ENCODE results near the gene RBM11.
"Not testable (repeated sequence)": the region's sequence is repeated elsewhere in the genome, so short reads cannot be mapped to it uniquely, and the experiment has no call there.

RBM11 gene, protein sequence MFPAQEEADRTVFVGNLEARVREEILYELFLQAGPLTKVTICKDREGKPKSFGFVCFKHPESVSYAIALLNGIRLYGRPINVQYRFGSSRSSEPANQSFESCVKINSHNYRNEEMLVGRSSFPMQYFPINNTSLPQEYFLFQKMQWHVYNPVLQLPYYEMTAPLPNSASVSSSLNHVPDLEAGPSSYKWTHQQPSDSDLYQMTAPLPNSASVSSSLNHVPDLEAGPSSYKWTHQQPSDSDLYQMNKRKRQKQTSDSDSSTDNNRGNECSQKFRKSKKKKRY

DNA sequence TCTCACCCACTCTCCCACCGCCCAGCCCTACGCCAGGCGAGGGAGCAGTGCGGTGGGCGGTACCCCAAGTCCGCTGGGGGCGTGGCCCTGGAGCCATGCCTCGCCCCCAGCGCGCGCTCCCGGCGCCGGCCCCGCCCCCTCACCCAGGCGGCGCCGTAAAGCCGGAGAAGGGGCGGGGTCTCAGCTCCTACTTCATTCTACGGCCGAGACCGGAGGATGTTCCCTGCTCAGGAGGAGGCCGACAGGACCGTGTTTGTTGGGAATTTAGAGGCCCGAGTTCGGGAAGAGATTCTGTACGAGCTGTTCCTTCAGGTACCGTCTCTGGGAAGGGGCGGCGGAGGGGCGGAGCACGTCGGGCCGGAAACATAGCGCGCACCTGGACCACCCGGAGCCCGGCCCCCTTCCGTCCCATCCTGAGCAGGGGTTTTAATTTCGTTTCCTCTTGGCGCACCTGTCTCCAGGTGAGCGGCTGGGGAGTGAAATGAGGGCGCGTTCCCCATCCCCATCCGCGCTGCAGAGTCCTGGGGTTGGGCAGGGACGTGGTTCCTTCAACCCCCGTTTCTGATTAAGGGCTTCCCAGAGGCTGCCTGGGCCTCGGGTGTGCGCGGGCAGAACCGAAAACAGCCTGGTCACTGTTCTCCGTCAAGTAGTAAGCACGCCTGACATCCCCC lies at the start of gene RBM11:
Gene RBM11, plus strand, starts transcription at position 187 of the 671 bp plus-strand sequence. Its CDS starts 30 bp downstream, at position 217.
- no peaks in the 10 kb centered on the region for H3K36me3 Mint-ChIP-seq (ENCODE audit: low read depth)
- H3K27ac Mint-ChIP-seq = peak within 1 kb of the TSS; percentile 76
- DNase-seq = peak; percentile 87
- H3K4me1 Mint-ChIP-seq (ENCODE audit: low read depth) = peaks cover 14% of the 10 kb centered on the region
- peak within 1 kb of the TSS; percentile 84 for H3K4me3 Mint-ChIP-seq
- peaks cover 6% of the 10 kb centered on the region for H3K27me3 Mint-ChIP-seq
- no peaks in the 10 kb centered on the region for H3K9me3 Mint-ChIP-seq

DNA sequence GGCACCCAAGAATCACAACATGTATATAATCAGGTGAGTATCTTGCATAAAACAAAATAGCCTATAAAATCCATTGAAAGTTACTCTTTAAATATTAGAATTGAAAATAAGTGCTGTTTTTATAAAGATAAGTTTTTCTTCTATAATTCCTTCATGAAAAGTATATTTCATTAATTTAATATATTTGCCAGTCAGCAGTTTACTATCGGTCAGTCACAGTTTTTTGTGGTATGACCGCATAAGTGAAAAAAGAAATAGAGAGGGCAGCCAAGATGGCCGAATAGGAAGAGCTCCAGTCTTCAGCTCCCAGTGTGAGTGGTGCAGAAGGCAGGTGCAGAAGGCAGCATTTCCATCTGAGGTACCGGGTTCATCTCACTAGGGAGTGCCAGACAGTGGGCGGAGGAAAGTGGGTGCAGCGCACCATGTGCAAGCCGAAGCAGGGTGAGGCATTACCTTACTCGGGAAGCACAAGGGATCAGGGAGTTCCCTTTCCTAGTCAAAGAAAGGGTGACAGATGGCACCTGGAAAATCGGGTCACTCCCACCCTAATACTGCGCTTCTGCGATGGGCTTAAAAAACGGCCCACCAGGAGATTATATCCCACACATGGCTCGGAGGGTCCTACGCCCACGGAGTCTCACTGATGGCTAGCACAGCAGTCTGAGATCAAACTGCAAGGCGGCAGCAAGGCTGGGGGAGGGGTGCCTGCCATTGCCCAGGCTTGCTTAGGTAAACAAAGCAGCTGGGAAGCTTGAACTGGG lies 49.3 kb upstream of the RBM11 start:
- H3K4me1 Mint-ChIP-seq (ENCODE audit: low read depth); H3K27ac Mint-ChIP-seq; H3K36me3 Mint-ChIP-seq (ENCODE audit: low read depth); DNase-seq; H3K27me3 Mint-ChIP-seq; H3K4me3 Mint-ChIP-seq; H3K9me3 Mint-ChIP-seq: not testable (repeated sequence)

DNA sequence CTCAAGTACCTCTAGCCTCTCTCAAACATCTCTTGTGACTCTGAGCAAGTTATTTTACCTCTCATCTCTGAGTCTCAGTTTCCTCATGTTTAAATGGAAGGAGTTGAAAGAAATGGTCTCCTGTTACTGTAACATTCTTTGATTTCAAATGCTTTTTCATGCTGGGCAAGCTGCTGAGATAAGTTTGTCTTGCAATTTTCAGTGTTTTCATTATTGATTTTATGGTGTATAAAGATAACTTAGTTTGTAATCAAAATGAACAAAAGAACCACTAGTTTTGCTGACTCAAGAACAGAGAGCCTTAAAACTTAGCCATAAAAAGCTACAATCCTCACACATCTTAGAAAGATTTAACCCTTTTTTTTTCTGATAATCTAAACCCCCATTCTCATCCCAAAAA lies 9.7 kb upstream of the RBM11 start:
- H3K4me1 Mint-ChIP-seq (ENCODE audit: low read depth) = no peaks in the 10 kb centered on the region
- DNase-seq = no peak
- no peak overlapping the region for H3K27ac Mint-ChIP-seq
- no peak overlapping the region for H3K4me3 Mint-ChIP-seq
- no peaks in the 10 kb centered on the region for H3K36me3 Mint-ChIP-seq (ENCODE audit: low read depth)
- H3K27me3 Mint-ChIP-seq = peaks cover 20% of the 10 kb centered on the region
- peaks cover under 1% of the 10 kb centered on the region for H3K9me3 Mint-ChIP-seq

DNA sequence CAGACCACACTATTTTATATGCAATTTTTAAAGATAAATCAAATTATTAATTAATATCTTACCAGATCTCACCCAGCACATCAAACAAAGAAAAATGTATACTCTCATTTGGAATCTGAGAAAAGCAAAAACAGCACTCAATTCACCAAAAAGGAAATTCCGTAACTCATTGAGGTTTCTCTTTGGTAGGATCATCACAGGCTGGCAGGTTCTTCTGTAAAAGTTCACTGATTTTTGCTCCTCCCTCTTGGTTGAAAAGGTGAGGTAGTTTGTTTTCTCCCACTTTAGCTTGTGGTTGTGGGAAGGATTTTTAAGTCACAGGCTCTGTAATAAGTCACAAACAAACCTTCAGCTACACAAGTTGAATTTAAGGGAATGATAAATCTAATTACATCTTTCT lies 5.2 kb upstream of the RBM11 start, which contains the start of gene LIPI:
Gene LIPI, minus strand, starts transcription at position 218 of the 400 bp plus-strand sequence. Its CDS starts 110 bp downstream, at position 108.
- H3K4me3 Mint-ChIP-seq = no peak within 1 kb of the TSS
- H3K4me1 Mint-ChIP-seq (ENCODE audit: low read depth) = peaks cover 3% of the 10 kb centered on the region
- H3K27me3 Mint-ChIP-seq = peaks cover 26% of the 10 kb centered on the region
- no peak for DNase-seq
- no peaks in the 10 kb centered on the region for H3K36me3 Mint-ChIP-seq (ENCODE audit: low read depth)
- H3K27ac Mint-ChIP-seq = no peak within 1 kb of the TSS
- H3K9me3 Mint-ChIP-seq = no peaks in the 10 kb centered on the region

DNA sequence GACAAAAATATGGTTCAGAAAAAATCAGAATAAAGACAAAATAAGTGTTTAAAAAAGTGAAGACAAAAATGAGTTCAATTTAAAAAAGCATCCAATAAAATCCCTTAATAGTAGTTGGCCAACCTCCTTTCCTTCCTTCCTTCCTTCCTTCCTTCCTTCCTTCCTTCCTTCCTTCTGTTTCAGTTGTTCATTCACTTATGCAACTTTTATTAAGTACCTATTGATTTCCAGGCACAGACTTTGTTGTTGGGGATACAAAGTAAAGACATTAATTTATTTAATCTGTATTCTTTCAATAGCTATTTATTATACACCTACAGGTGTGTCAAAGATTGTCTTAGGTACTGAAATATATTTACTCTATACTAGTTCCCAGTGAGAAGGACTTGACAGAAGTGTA lies 2.8 kb upstream of the RBM11 start:
- Mint-ChIP-seq H3K9me3 (no peaks in the 10 kb centered on the region), H3K36me3 (ENCODE audit: low read depth) (no peaks in the 10 kb centered on the region), H3K27ac (no peak overlapping the region), H3K27me3 (peaks cover 19% of the 10 kb centered on the region), H3K4me1 (ENCODE audit: low read depth) (peaks cover 14% of the 10 kb centered on the region), H3K4me3 (no peak overlapping the region)
- DNase-seq = no peak

DNA sequence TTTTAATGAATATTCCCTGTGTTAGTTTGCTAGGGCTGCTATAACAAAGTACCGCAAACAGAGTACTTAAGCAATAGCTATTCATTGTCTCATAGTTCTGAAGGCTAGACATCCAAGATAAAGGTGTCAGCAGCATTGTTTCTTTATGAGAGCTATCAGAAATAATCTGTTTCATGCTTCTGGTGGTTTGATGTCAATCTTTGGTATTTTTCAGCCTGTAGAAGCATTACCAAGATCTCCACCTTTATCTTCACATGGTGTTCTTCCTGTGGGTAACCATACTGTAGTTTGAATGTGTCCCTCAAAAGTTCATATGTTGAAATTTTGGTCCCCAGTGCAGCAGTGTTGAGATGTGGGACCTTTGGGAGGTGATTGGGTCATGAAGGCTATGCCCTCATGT lies 7.4 kb downstream of the RBM11 start:
- no peak overlapping the region for H3K4me3 Mint-ChIP-seq
- no peaks in the 10 kb centered on the region for H3K27me3 Mint-ChIP-seq
- peaks cover under 1% of the 10 kb centered on the region for H3K9me3 Mint-ChIP-seq
- DNase-seq = no peak
- H3K4me1 Mint-ChIP-seq (ENCODE audit: low read depth) = no peaks in the 10 kb centered on the region
- H3K36me3 Mint-ChIP-seq (ENCODE audit: low read depth) = peaks cover 30% of the 10 kb centered on the region
- no peak overlapping the region for H3K27ac Mint-ChIP-seq

DNA sequence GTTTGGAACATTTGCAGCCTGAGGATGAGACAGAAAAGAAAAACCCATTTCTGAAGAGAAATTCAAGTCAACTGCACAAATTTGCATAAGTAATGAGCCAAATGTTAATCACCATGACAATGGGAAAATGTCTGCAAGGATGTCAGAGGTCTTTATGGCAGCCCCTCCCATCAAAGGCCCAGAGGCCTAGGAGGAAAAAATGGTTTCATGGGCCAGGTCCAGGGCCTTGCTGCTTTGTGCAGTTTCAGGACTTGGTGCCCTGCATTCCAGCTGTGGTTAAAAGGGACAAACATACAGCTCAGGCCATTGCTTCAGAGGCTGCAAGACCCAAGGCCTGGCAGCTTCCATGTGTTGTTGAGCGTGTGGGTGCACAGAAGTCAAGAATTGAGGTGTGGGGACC lies 13.4 kb downstream of the RBM11 start:
- H3K27ac Mint-ChIP-seq = no peak overlapping the region
- H3K4me3 Mint-ChIP-seq = no peak overlapping the region
- no peaks in the 10 kb centered on the region for H3K4me1 Mint-ChIP-seq (ENCODE audit: low read depth)
- no peak for DNase-seq
- peaks cover 3% of the 10 kb centered on the region for H3K27me3 Mint-ChIP-seq
- peaks cover 21% of the 10 kb centered on the region for H3K36me3 Mint-ChIP-seq (ENCODE audit: low read depth)
- peaks cover 15% of the 10 kb centered on the region for H3K9me3 Mint-ChIP-seq

DNA sequence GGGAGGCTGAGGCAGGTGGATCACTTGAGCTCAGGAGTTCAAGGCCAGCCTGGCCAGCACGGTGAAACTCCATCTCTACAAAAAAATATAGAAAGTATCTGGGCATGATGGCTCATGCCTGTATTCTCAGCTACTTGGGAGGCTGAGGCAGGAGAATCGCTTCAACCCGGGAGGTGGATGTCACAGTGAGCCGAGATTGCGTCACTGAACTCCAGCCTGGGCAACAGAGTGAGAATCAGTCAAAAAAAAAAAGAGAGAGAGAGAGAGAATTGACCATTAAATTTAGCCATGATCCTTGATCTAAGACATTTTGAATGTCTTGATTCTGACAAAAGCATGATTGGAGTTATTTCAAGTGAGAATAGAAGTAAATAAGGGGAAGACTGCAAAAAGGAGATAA lies 19.1 kb downstream of the RBM11 start:
- H3K36me3 Mint-ChIP-seq (ENCODE audit: low read depth) = no peaks in the 10 kb centered on the region
- H3K9me3 Mint-ChIP-seq = peaks cover 5% of the 10 kb centered on the region
- H3K27me3 Mint-ChIP-seq = peaks cover 3% of the 10 kb centered on the region
- no peaks in the 10 kb centered on the region for H3K4me1 Mint-ChIP-seq (ENCODE audit: low read depth)
- no peak overlapping the region for H3K4me3 Mint-ChIP-seq
- DNase-seq = no peak
- no peak overlapping the region for H3K27ac Mint-ChIP-seq

DNA sequence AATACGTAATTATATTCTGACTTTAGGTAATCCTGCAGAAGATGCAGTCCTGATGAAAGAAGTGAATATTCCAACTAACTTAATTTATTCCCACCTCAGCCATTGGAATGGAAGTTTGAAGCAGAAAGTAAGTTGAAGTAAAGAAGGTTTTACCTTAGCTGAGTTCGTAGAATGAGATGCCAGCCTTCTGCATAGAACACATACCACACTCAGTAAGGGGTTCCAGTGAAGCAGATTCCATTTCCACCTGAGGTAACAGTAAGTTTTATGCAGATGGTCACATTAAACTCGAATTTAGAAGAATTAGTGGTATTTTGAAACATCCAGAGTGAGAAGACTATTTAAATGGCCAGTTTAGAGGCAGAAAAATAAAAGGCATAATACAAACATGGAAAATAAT lies 20.2 kb downstream of the RBM11 start:
- H3K27me3 Mint-ChIP-seq = peaks cover 3% of the 10 kb centered on the region
- H3K36me3 Mint-ChIP-seq (ENCODE audit: low read depth) = no peaks in the 10 kb centered on the region
- no peak for DNase-seq
- peaks cover 6% of the 10 kb centered on the region for H3K4me1 Mint-ChIP-seq (ENCODE audit: low read depth)
- no peaks in the 10 kb centered on the region for H3K9me3 Mint-ChIP-seq
- H3K27ac Mint-ChIP-seq = no peak overlapping the region
- no peak overlapping the region for H3K4me3 Mint-ChIP-seq

DNA sequence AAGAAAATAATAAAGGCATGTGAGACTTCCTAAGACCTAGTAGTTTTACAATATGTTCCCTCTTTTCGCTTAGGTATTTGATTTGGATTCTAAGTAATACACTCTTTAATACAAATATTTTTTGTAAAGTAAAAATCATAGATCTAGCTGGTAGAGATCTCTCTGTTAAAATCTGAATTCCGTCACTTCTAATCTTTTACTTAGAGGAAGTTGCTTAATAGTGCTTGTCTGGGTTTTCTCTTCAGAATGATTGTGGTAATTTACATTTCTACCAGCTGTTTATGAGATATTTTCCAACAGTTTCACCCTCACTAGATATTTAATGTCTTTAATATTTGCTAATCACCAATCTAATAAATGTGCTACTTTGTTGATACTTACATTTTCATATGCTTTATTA lies 23.3 kb downstream of the RBM11 start:
- Mint-ChIP-seq H3K27ac (no peak overlapping the region), H3K4me3 (no peak overlapping the region), H3K27me3 (peaks cover under 1% of the 10 kb centered on the region), H3K9me3 (no peaks in the 10 kb centered on the region), H3K4me1 (ENCODE audit: low read depth) (peaks cover 11% of the 10 kb centered on the region), H3K36me3 (ENCODE audit: low read depth) (no peaks in the 10 kb centered on the region)
- no peak for DNase-seq

DNA sequence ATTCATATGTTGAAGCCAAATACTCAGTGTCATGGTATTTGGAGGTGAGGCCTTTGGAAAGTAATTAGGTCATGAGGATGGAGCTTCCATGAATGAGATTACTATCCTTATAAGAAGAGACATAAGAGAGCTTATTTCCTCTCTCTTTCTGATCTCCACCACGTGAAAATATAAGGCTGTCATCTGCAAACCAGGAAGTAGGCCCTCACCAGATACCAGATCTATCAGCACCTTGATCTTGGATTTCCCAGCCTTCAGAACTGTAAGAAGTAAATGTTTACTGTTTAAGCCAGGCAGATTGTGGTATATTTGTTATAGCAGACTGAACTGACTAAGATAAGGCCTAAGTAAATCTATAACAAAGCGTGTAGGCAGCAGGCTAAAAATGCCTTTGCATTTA lies 25.3 kb downstream of the RBM11 start:
- Mint-ChIP-seq H3K4me3 (no peak overlapping the region), H3K4me1 (ENCODE audit: low read depth) (peaks cover 11% of the 10 kb centered on the region), H3K27ac (no peak overlapping the region), H3K27me3 (no peaks in the 10 kb centered on the region), H3K36me3 (ENCODE audit: low read depth) (no peaks in the 10 kb centered on the region), H3K9me3 (no peaks in the 10 kb centered on the region)
- no peak for DNase-seq

DNA sequence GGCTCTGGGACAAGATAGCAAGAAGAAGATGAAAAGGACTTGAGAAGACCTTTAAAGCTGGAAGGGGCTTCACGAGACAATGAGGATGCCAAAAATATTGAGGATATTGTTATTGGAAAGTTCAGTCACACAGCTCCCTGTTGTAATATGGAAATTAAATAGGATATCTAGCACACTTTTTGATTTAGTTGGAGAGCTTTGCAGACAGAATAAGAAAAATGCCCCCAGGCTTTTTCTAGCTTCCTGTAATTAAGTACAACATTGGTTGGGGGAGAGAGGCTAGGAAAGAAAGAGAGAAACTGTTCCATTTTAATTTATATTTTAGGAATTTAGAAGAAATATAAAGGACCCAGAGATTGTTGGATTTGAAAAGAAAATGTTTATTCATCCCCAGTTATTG lies 27.5 kb downstream of the RBM11 start:
- peaks cover 1% of the 10 kb centered on the region for H3K27me3 Mint-ChIP-seq
- no peak overlapping the region for H3K27ac Mint-ChIP-seq
- no peaks in the 10 kb centered on the region for H3K36me3 Mint-ChIP-seq (ENCODE audit: low read depth)
- H3K9me3 Mint-ChIP-seq = no peaks in the 10 kb centered on the region
- peaks cover 11% of the 10 kb centered on the region for H3K4me1 Mint-ChIP-seq (ENCODE audit: low read depth)
- H3K4me3 Mint-ChIP-seq = no peak overlapping the region
- no peak for DNase-seq

DNA sequence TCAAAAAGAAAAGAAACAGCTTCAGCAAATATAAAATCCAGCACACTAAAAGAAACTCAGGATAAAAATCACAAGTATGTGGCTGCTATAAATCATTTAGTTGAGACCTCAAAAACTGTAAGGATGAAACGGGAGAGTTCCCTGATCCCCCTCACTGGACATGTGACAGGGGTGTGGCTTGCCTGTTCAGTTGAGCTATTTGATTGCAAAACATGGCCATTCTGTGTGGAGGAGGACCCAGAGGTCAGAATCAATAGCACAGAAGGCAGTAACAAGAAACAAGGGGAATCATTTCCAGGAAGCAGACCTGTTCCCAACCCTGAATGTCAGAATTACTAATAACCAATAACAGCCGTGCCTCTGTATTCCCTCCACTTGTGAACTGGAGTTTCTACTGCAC lies 27.9 kb downstream of the RBM11 start:
- H3K4me1 Mint-ChIP-seq (ENCODE audit: low read depth) = peaks cover 11% of the 10 kb centered on the region

DNA sequence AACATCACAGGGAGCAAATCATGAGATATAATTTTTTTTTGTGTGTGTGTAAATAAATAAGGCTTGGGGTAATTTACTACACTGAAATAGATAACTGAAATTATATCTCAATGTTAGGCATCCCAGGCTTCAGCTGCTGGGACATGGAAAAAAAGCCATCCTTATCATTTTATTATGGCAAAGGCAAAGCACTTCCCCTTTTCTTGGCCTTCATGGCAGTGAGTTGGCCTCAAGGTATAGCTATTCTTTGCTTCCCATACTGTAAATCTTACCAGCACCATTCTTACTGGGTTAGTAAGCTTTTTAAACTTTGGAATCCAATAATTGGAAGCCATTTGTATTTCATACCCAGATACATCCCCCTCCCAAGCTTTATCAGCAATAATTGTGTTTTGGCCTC lies 29.0 kb downstream of the RBM11 start:
- H3K9me3 Mint-ChIP-seq = no peaks in the 10 kb centered on the region
- no peak for DNase-seq
- no peaks in the 10 kb centered on the region for H3K36me3 Mint-ChIP-seq (ENCODE audit: low read depth)
- peaks cover 11% of the 10 kb centered on the region for H3K4me1 Mint-ChIP-seq (ENCODE audit: low read depth)
- no peak overlapping the region for H3K4me3 Mint-ChIP-seq
- no peak overlapping the region for H3K27ac Mint-ChIP-seq
- H3K27me3 Mint-ChIP-seq = peaks cover 8% of the 10 kb centered on the region

More for the DNA sequence above, 27.9 kb downstream of the RBM11 start:
- DNase-seq = no peak
- Mint-ChIP-seq H3K4me3 (no peak overlapping the region), H3K36me3 (ENCODE audit: low read depth) (no peaks in the 10 kb centered on the region), H3K27ac (no peak overlapping the region), H3K27me3 (peaks cover 5% of the 10 kb centered on the region), H3K9me3 (no peaks in the 10 kb centered on the region)

DNA sequence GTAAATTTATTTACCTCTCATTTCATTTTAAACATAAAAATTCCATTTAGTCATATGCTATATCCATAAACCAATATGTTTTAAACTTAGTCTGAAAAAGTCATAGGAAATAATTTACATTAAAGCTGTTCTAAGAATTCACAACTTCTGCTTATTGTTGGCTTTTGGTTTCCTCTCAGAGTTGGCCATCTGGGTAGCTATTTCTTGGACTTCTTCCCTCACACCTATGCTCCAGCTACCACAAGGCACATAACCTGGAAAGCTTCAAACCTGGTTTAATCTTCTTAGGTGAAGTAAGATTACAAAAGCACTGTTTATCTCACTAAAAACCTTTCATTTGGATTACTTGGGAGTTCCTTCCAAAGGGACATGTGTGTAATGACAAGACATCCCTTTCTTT lies 29.8 kb downstream of the RBM11 start:
- Mint-ChIP-seq H3K36me3 (ENCODE audit: low read depth) (no peaks in the 10 kb centered on the region), H3K27me3 (peaks cover 11% of the 10 kb centered on the region), H3K4me3 (no peak overlapping the region), H3K27ac (no peak overlapping the region), H3K4me1 (ENCODE audit: low read depth) (peaks cover 10% of the 10 kb centered on the region), H3K9me3 (no peaks in the 10 kb centered on the region)
- DNase-seq = no peak
